B cell (primary cell): ENCODE data around the gene DGAT2L6.

ENCODE experiments used
- EZH2 ChIP-seq: IDR thresholded peaks from 2 replicates; pipeline ENCODE4 v1.6.1; 2012; ENCODE audit warnings: borderline replicate concordance, low read depth, mild to moderate bottlenecking, moderate library complexity, low read length; ENCODE audit not compliant: insufficient read depth, poor library complexity, severe bottlenecking
- TF ChIP-seq, protein P1 (sequence below): fragments of 200-600 bp; IDR thresholded peaks from one replicate; pipeline ENCODE4 v1.8.0; 2022; ENCODE audit warnings: antibody characterized with exemption, mild to moderate bottlenecking

- TF ChIP-seq, protein P1, sequence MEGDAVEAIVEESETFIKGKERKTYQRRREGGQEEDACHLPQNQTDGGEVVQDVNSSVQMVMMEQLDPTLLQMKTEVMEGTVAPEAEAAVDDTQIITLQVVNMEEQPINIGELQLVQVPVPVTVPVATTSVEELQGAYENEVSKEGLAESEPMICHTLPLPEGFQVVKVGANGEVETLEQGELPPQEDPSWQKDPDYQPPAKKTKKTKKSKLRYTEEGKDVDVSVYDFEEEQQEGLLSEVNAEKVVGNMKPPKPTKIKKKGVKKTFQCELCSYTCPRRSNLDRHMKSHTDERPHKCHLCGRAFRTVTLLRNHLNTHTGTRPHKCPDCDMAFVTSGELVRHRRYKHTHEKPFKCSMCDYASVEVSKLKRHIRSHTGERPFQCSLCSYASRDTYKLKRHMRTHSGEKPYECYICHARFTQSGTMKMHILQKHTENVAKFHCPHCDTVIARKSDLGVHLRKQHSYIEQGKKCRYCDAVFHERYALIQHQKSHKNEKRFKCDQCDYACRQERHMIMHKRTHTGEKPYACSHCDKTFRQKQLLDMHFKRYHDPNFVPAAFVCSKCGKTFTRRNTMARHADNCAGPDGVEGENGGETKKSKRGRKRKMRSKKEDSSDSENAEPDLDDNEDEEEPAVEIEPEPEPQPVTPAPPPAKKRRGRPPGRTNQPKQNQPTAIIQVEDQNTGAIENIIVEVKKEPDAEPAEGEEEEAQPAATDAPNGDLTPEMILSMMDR: no peak
- no peak for TF ChIP-seq EZH2
Observed at GRCh38 chrX:70132877-70133302, 44.4 kb upstream of the DGAT2L6 start.
